SK-N-SH (cell line): ENCODE results near the gene TBL1X. TPM values are rescaled to one million over a fixed set of nuclear protein-coding genes. Genes with fewer than 3 reads are reported as not detected.
"Not testable (repeated sequence)": the region's sequence is repeated elsewhere in the genome, so short reads cannot be mapped to it uniquely, and the experiment has no call there.

Experiments used
- CTCF ChIA-PET: fragments of 300-600, 350-600 bp; formaldehyde crosslinking; extraction: SDS; loops from one replicate; lab custom pipeline; 2021; lab: Yijun Ruan, JAX
- POLR2A ChIA-PET: fragments of 350-600 bp; sonication (Branson Sonifier 250); formaldehyde crosslinking; extraction: SDS; loops from one replicate; lab custom pipeline; 2020; ENCODE audit warnings: antibody characterized with exemption, inconsistent platforms; lab: Yijun Ruan, JAX
- DNase-seq: peaks from one replicate; pipeline ENCODE4 v3.0.0; 2012
- H2AFZ ChIP-seq: fragments of 200-600 bp; sonication (generic); 2 replicates; pipeline ENCODE4 v1.8.1; 2016; ENCODE audit warnings: antibody characterized with exemption, mild to moderate bottlenecking, low read depth
- H3F3A ChIP-seq: fragments of 200-600 bp; sonication (generic); replicated peaks from 2 replicates; pipeline ENCODE3; 2016; ENCODE audit warnings: antibody characterized with exemption, mild to moderate bottlenecking; ENCODE audit not compliant: insufficient read depth
- H3K27ac ChIP-seq, 2 experiments: fragments of 200-500 bp in 1 of 2; fragments of 200-600 bp in 1 of 2; sonication (Bioruptor generic) in 1 of 2; sonication (generic), shearing (Covaris generic) in 1 of 2; 2 replicates each; pipeline versions ENCODE4 v1.5.1 to v1.6.1; 2014 to 2016; ENCODE audit warnings: low read depth in 2 of 2, inconsistent platforms in 1 of 2, low read length in 1 of 2, mild to moderate bottlenecking in 1 of 2, mixed read lengths in 1 of 2
- H3K27me3 ChIP-seq: fragments of 200-600 bp; sonication (generic), shearing (Covaris generic); 2 replicates; pipeline ENCODE4 v1.6.1; 2016; ENCODE audit warnings: mixed run types; ENCODE audit not compliant: insufficient read depth
- H3K36me3 ChIP-seq, 2 experiments: fragments of 200-500 bp in 1 of 2; fragments of 200-600 bp in 1 of 2; sonication (Bioruptor generic) in 1 of 2; sonication (generic) in 1 of 2; replicated peaks in 1 of 2; 2 replicates each; pipeline versions ENCODE3 to v1.5.1; 2014 to 2016; ENCODE audit warnings: low read length in 1 of 2, mild to moderate bottlenecking in 1 of 2; ENCODE audit not compliant: insufficient read depth in 2 of 2, control insufficient read depth in 1 of 2
- H3K4me1 ChIP-seq, 2 experiments: fragments of 200-500 bp in 1 of 2; fragments of 200-600 bp in 1 of 2; sonication (Bioruptor generic) in 1 of 2; sonication (generic), shearing (Covaris generic) in 1 of 2; 2 replicates each; pipeline versions ENCODE4 v1.5.1 to v1.6.1; 2014 to 2016; ENCODE audit warnings: low read depth in 1 of 2, low read length in 1 of 2, mixed run types in 1 of 2; ENCODE audit not compliant: insufficient read depth in 2 of 2, control insufficient read depth in 1 of 2
- H3K4me2 ChIP-seq: fragments of 200-600 bp; sonication (generic), shearing (Covaris generic); 2 replicates; pipeline ENCODE4 v1.6.1; 2017; ENCODE audit warnings: mixed run types
- H3K4me3 ChIP-seq, 2 experiments: fragments of 200-500 bp in 1 of 2; fragments of 200-600 bp in 1 of 2; sonication (Bioruptor generic) in 1 of 2; sonication (generic), shearing (Covaris generic) in 1 of 2; 2 replicates each; pipeline versions ENCODE4 v1.5.1 to v1.8.1; 2014 to 2016; ENCODE audit warnings: low read depth in 2 of 2, inconsistent platforms in 1 of 2, low read length in 1 of 2, mild to moderate bottlenecking in 1 of 2, mixed read lengths in 1 of 2, moderate library complexity in 1 of 2
- H3K79me2 ChIP-seq: fragments of 200-600 bp; sonication (generic); 2 replicates; pipeline ENCODE4 v1.8.1; 2017; ENCODE audit warnings: mild to moderate bottlenecking; ENCODE audit not compliant: insufficient read depth
- H3K9ac ChIP-seq: fragments of 200-600 bp; sonication (generic); 2 replicates; pipeline ENCODE4 v1.6.1; 2017; ENCODE audit warnings: mixed run types
- H3K9me2 ChIP-seq: fragments of 200-600 bp; sonication (generic); 2 replicates; pipeline ENCODE4 v1.6.1; 2017; ENCODE audit warnings: mixed run types
- H3K9me3 ChIP-seq: fragments of 200-600 bp; sonication (generic); 2 replicates; pipeline ENCODE4 v1.6.1; 2017; ENCODE audit warnings: mixed run types, mild to moderate bottlenecking, moderate library complexity
- H4K20me1 ChIP-seq: fragments of 200-600 bp; sonication (generic); 2 replicates; pipeline ENCODE4 v1.6.1; 2017; ENCODE audit warnings: mild to moderate bottlenecking, mixed run types; ENCODE audit not compliant: insufficient read depth
- CHD2 ChIP-seq: fragments of 150-350 bp; IDR thresholded peaks from 2 replicates; pipeline ENCODE4 v1.6.1; 2018; ENCODE audit warnings: low read length; ENCODE audit not compliant: partially characterized antibody
- EP300 ChIP-seq, 2 experiments: IDR thresholded peaks; 2 replicates each; pipeline versions ENCODE4 v1.4.0 to v1.6.1; 2012; ENCODE audit warnings: borderline replicate concordance in 1 of 2, low read depth in 1 of 2, low read length in 1 of 2
- FOSL2 ChIP-seq: IDR thresholded peaks from 2 replicates; pipeline ENCODE4 v1.4.0; 2012; ENCODE audit warnings: low read depth, mild to moderate bottlenecking, moderate library complexity, borderline replicate concordance
- FOXM1 ChIP-seq: IDR thresholded peaks from 2 replicates; pipeline ENCODE4 v1.4.0; 2012; ENCODE audit warnings: low read depth, mild to moderate bottlenecking
- JUND ChIP-seq: IDR thresholded peaks from 2 replicates; pipeline ENCODE4 v1.4.0; 2012
- MAX ChIP-seq: IDR thresholded peaks from 2 replicates; pipeline ENCODE4 v1.4.0; 2012; ENCODE audit warnings: low read depth
- MXI1 ChIP-seq: IDR thresholded peaks from 2 replicates; pipeline ENCODE4 v1.6.1; 2012; ENCODE audit warnings: mild to moderate bottlenecking, low read depth, low read length, improper control_type of control experiment
- NRF1 ChIP-seq: IDR thresholded peaks from 2 replicates; pipeline ENCODE4 v1.6.1; 2012; ENCODE audit warnings: low read depth, mild to moderate bottlenecking, low read length
- PBX3 ChIP-seq: IDR thresholded peaks from 2 replicates; pipeline ENCODE4; 2012
- POLR2AphosphoS5 ChIP-seq: IDR thresholded peaks from 2 replicates; pipeline ENCODE4 v1.6.1; 2012; ENCODE audit warnings: low read depth, low read length
- RAD21 ChIP-seq: IDR thresholded peaks from 2 replicates; pipeline ENCODE4 v1.6.1; 2012; ENCODE audit warnings: mild to moderate bottlenecking, low read length
- RCOR1 ChIP-seq: fragments of 150-350 bp; IDR thresholded peaks from 2 replicates; pipeline ENCODE4 v1.6.1; 2017; ENCODE audit warnings: antibody characterized with exemption, low read length
- SMC3 ChIP-seq: IDR thresholded peaks from 2 replicates; pipeline ENCODE4 v1.6.1; 2012; ENCODE audit warnings: low read depth, low read length, improper control_type of control experiment
- ZBTB33 ChIP-seq: IDR thresholded peaks from 2 replicates; pipeline ENCODE4 v1.4.0; 2012; ENCODE audit warnings: low read depth, borderline replicate concordance
- WGBS: methylation state at CpG from one replicate; pipeline ENCODE4 v1.1.6; 2017; ENCODE audit warnings: low lambda C conversion rate; 5-methylcytosine and 5-hydroxymethylcytosine counted together
- polyA plus RNA-seq, 3 experiments: library from polyadenylated mRNA; depleted of rRNA; stranded (reverse); fragments of >200 nt; gene quantifications; 2 replicates each; pipeline ENCODE4 v1.2.3, GENCODE V29; 2012

Gene TBL1X
- polyA plus RNA-seq, 1 of the 3 experiments (the other 2 are of a cell fraction), result 10.6 TPM

GRCh38 chrX:9767375-9767774 lies 302.5 kb downstream of the TBL1X start (continued):
- TF ChIP-seq RAD21 (no peak), CHD2 (no peak), EP300 (IDR thresholded peaks at IDR 0.05; ENCODE audit: borderline replicate concordance in 1 of 2, low read depth in 1 of 2, low read length in 1 of 2) (no peak), POLR2AphosphoS5 (no peak), NRF1 (no peak), FOXM1 (no peak)

GRCh38 chrX:9768321-9768839 lies 303.5 kb downstream of the TBL1X start:
- H3K79me2 ChIP-seq, H3K4me3 ChIP-seq, CTCF ChIA-PET, H3F3A ChIP-seq, H3K9ac ChIP-seq, POLR2A ChIA-PET, H4K20me1 ChIP-seq, H3K36me3 ChIP-seq, H3K27ac ChIP-seq, H3K27me3 ChIP-seq, DNase-seq, H3K9me3 ChIP-seq, H3K4me2 ChIP-seq, H3K4me1 ChIP-seq, H3K9me2 ChIP-seq, H2AFZ ChIP-seq: not testable (repeated sequence)
- WGBS, result 19% methylated on average over 4 of the region's 5 CpGs

- WGBS, result 0% methylated on average over 1 of the region's 1 CpG
- Histone ChIP-seq H4K20me1 (no peaks in the 10 kb centered on the region), H3K4me1 (no peaks in the 10 kb centered on the region), H2AFZ (no peak overlapping the region), H3K79me2 (no peaks in the 10 kb centered on the region), H3K9me3 (no peaks in the 10 kb centered on the region), H3K27me3 (peaks cover 8% of the 10 kb centered on the region; the same call in 1 of the 2 replicates), H3K27ac (no peak overlapping the region), H3K4me3 (no peak overlapping the region), H3K9me2 (no peaks in the 10 kb centered on the region), H3F3A (no peaks in the 10 kb centered on the region), H3K9ac (no peak overlapping the region), H3K4me2 (no peak overlapping the region), H3K36me3 (no peaks in the 10 kb centered on the region)
- ChIA-PET POLR2A (no interaction called here), CTCF (no interaction called here)
- DNase-seq, result no peak
- TF ChIP-seq JUND, result no peak
- no peak for TF ChIP-seq RCOR1
- no peak for TF ChIP-seq MXI1
- TF ChIP-seq MAX, result no peak
- no peak for TF ChIP-seq SMC3
- no peak for TF ChIP-seq FOXM1
- no peak for TF ChIP-seq ZBTB33
- TF ChIP-seq PBX3, result no peak
- no peak for TF ChIP-seq CHD2
- TF ChIP-seq FOSL2, result no peak
These were observed 305.5 kb downstream of the TBL1X start for GRCh38 chrX:9770319-9770718.
